ENCODE data around the gene SERINC5. TPM values are rescaled to one million over a fixed set of nuclear protein-coding genes. Genes with fewer than 3 reads are reported as not detected.

SERINC5 gene
- total and polyA plus RNA-seq, 3 donors from 2014 or later: 62.3 to 217 (median 158) TPM

DNA sequence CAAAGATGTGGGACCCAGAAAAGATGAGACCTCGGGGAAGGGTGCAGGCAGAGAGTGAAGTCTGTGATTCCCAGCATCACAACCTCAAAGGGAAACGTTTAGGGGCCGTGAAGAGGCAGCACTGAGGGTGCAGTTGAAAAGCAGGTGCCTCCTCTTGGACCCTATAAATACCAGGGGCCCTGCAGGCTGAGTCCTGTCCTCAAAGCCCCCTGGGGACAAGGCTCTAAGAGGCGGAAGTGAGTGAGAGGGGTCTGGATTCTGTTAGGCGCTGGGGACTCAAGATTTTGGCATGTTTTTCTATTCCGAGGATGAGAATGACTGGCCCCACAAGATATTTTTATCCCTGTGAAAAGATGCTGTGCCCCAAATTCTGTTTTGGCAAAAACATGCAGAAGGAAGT is 112.9 kb downstream of the SERINC5 start:
- Histone ChIP-seq H3K27ac (peak overlapping the region; percentile 12 to 88), H3K36me3 (ENCODE audit: low read depth, missing control alignments) (no peaks in the 10 kb centered on the region), H3K27me3 (no peaks in the 10 kb centered on the region), H3K4me3 (no peak overlapping the region), H3K9me3 (no peaks in the 10 kb centered on the region), H3K4me1 (peaks cover 39% of the 10 kb centered on the region)
- TF ChIP-seq, protein P1, sequence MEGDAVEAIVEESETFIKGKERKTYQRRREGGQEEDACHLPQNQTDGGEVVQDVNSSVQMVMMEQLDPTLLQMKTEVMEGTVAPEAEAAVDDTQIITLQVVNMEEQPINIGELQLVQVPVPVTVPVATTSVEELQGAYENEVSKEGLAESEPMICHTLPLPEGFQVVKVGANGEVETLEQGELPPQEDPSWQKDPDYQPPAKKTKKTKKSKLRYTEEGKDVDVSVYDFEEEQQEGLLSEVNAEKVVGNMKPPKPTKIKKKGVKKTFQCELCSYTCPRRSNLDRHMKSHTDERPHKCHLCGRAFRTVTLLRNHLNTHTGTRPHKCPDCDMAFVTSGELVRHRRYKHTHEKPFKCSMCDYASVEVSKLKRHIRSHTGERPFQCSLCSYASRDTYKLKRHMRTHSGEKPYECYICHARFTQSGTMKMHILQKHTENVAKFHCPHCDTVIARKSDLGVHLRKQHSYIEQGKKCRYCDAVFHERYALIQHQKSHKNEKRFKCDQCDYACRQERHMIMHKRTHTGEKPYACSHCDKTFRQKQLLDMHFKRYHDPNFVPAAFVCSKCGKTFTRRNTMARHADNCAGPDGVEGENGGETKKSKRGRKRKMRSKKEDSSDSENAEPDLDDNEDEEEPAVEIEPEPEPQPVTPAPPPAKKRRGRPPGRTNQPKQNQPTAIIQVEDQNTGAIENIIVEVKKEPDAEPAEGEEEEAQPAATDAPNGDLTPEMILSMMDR (IDR thresholded peaks at IDR 0.05): no peak
- no peak for TF ChIP-seq POLR2A (IDR thresholded peaks at IDR 0.05)
- no peak for DNase-seq
- 69 to 76% methylated on average over 6 of the region's 6 CpGs for WGBS, 2 donors
- intact Hi-C loops (cut with DNase I; ENCODE audit: low total_unique reads): no loop called here

DNA sequence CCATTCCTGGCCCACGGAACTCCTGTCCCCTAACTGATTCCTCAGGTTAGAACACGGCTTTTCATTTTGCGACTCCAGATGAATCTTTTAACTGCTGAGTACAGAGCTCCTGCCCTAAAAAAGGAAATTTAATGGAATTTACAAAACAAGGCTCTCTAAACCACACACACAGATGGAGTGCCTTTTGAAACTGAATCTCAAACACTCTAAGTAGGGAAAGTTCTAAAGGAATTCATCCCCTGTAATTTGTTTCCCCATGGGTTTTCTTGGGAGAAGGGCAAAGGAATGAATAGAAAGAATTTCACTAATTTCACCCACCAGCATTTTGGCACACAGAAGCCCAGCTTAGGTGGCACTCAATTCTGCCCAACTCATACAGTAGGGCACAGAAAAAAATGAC is 114.2 kb downstream of the SERINC5 start:
- Histone ChIP-seq H3K36me3 (ENCODE audit: low read depth, missing control alignments) (no peaks in the 10 kb centered on the region), H3K4me3 (no peak overlapping the region), H3K9me3 (no peaks in the 10 kb centered on the region), H3K27ac (peak overlapping the region; percentile 71 to 88), H3K27me3 (no peaks in the 10 kb centered on the region), H3K4me1 (peaks cover 39% of the 10 kb centered on the region)
- intact Hi-C loops (cut with DNase I; ENCODE audit: low total_unique reads): no loop called here
- TF ChIP-seq POLR2A (IDR thresholded peaks at IDR 0.05): no peak
- TF ChIP-seq, protein P1 (IDR thresholded peaks at IDR 0.05): no peak
- 24 to 25% methylated on average over 3 of the region's 3 CpGs for WGBS, 2 donors
- DNase-seq: no peak

DNA sequence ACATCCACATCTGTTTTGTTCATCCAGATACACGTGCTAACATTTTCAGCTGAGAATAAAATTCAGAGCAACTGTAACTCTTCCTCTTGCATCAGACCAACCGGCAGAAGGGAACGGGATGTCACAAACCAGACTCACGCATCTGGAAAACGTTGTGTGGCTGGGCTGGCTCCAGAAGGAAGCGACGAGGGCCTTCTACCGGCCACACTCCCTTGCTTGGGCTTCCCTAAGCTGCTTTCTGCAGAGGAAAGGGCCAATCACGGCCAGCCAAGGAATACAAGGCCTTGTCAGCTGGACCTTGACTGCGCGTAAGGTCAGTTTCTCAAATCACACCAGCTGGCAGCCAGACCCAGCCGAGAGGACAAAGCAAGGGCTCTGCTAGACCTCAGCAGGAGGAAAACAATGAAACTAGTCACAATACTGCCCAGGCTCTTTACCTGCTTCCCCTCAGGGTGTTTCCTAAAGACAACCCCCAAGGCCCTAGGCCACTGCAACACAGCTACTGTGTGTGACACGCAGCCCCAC is 114.6 kb downstream of the SERINC5 start:
- 16 to 26% methylated on average over 13 of the region's 13 CpGs for WGBS, 2 donors
- peak overlapping the region; percentile 71 to 88 for H3K27ac ChIP-seq
- H3K9me3 ChIP-seq: no peaks in the 10 kb centered on the region
- peak; percentile 93 for DNase-seq
- TF ChIP-seq POLR2A (IDR thresholded peaks at IDR 0.05): no peak
- TF ChIP-seq, protein P1 (IDR thresholded peaks at IDR 0.05): no peak
- peaks cover 39% of the 10 kb centered on the region for H3K4me1 ChIP-seq
- intact Hi-C loops (cut with DNase I; ENCODE audit: low total_unique reads): no loop called here
- H3K27me3 ChIP-seq: no peaks in the 10 kb centered on the region
- H3K36me3 ChIP-seq (ENCODE audit: low read depth, missing control alignments): no peaks in the 10 kb centered on the region
- H3K4me3 ChIP-seq: no peak overlapping the region

DNA sequence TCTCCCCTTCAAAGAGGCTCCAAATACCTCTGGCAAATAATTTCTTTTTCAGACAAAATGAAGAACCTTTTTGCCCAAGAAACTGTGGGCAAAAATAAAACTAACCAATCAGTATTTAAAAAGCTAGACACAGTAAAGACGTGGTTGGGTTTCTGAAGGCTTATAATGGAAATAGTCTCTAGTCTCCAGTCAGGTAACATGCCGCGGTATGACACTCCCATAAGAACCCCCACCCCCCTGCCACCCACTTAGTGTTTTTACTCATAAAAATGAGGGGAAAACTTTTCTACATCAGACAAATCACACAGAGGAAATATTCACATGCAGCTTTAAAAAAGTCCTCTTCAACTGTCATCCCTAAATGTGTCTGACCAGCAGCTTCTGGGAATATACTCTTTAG is 115.4 kb downstream of the SERINC5 start:
- H3K4me3 ChIP-seq: no peak overlapping the region
- no peaks in the 10 kb centered on the region for H3K9me3 ChIP-seq
- WGBS, 2 donors: 72 to 75% methylated on average over 3 of the region's 3 CpGs
- peak overlapping the region; percentile 71 to 88 for H3K27ac ChIP-seq
- no peak for TF ChIP-seq POLR2A (IDR thresholded peaks at IDR 0.05)
- TF ChIP-seq, protein P1 (IDR thresholded peaks at IDR 0.05): no peak
- no peaks in the 10 kb centered on the region for H3K27me3 ChIP-seq
- no peak for DNase-seq
- intact Hi-C loops (cut with DNase I; ENCODE audit: low total_unique reads): no loop called here
- no peaks in the 10 kb centered on the region for H3K36me3 ChIP-seq (ENCODE audit: low read depth, missing control alignments)
- peaks cover 44% of the 10 kb centered on the region for H3K4me1 ChIP-seq

DNA sequence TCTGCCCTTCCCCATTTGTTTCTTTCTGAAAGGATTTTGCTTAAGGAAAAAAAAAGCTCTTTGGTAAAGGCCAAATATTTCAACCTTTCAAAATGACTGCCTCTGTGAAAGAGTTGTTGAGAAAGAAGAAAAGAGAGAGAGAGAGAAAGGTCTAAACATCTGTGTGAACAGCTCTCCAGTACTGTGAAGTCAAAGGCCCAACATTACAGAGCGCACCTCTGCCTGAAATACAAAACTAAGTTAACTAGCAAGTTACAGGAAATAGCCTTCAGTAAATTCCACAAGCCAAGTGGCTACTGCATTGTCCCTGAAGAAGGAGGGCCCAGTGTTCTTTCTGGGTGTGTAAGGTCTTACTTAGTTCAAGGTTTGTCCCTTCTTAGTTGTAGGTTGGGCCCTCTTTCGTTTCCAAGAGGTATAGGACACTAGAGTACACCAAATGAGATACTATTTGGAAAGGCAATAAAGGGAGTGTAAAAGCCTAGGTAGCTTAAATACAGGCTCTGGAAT is 116.3 kb downstream of the SERINC5 start:
- no peak overlapping the region for H3K4me3 ChIP-seq
- no peak for TF ChIP-seq POLR2A (IDR thresholded peaks at IDR 0.05)
- peaks cover 43% of the 10 kb centered on the region for H3K4me1 ChIP-seq
- DNase-seq: no peak
- peak overlapping the region; percentile 71 to 88 for H3K27ac ChIP-seq
- WGBS, 2 donors: 40 to 41% methylated on average over 2 of the region's 2 CpGs
- no peaks in the 10 kb centered on the region for H3K27me3 ChIP-seq
- H3K9me3 ChIP-seq: no peaks in the 10 kb centered on the region
- H3K36me3 ChIP-seq (ENCODE audit: low read depth, missing control alignments): no peaks in the 10 kb centered on the region
- intact Hi-C loops (cut with DNase I; ENCODE audit: low total_unique reads): no loop called here

Data from testis (tissue), 3 donors.